ENCODE data around the gene TLN1.

The TLN1 gene

DNA sequence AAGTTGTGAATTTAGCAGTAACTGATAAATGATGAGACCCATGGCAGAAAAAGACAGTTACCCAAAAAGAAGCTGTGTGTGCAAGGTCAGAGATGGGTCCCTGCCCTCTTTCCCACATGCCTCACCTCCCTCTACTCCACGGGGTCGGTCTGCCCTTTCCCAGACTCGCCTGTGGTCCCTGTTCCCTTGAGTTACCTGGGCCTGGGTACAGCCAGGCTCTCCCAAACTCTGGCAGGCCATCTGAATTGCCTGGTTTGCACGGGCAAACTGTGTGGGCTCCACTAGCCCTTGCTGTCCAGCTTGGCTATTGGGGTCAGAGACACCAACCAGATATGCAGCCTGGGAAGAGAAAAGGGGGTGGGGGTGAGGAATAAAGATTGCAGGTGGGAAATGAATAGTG is 23.8 kb downstream of the TLN1 start:
- TF ChIP-seq, protein P1, sequence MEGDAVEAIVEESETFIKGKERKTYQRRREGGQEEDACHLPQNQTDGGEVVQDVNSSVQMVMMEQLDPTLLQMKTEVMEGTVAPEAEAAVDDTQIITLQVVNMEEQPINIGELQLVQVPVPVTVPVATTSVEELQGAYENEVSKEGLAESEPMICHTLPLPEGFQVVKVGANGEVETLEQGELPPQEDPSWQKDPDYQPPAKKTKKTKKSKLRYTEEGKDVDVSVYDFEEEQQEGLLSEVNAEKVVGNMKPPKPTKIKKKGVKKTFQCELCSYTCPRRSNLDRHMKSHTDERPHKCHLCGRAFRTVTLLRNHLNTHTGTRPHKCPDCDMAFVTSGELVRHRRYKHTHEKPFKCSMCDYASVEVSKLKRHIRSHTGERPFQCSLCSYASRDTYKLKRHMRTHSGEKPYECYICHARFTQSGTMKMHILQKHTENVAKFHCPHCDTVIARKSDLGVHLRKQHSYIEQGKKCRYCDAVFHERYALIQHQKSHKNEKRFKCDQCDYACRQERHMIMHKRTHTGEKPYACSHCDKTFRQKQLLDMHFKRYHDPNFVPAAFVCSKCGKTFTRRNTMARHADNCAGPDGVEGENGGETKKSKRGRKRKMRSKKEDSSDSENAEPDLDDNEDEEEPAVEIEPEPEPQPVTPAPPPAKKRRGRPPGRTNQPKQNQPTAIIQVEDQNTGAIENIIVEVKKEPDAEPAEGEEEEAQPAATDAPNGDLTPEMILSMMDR (IDR thresholded peaks at IDR 0.05; ENCODE audit: insufficient read depth, missing control alignments): no peak
- no peak for DNase-seq (ENCODE audit: insufficient read length, low spot score)
- no peak for FAIRE-seq

DNA sequence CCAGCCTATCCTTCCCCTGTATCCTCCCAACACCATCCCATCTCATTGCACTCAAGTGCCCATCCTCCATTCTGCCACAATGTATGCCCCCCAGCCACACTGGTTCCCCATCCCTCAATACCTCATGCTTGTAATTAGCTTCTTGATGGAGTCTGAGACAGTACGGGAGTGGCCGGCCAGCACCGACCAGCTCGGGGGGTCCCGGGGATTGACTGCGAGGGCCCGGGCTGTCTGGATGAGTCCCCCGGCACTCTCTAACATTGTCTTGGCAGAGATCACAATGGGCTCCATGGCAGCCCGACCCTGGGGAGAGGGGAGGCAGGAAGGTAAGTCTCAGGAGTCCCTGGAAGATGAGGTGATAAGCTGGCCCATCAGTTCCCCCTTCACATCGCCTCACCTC is 25.0 kb downstream of the TLN1 start:
- TF ChIP-seq, protein P1 (IDR thresholded peaks at IDR 0.05; ENCODE audit: insufficient read depth, missing control alignments): no peak
- FAIRE-seq (no peak), DNase-seq (ENCODE audit: insufficient read length, low spot score) (no peak)

DNA sequence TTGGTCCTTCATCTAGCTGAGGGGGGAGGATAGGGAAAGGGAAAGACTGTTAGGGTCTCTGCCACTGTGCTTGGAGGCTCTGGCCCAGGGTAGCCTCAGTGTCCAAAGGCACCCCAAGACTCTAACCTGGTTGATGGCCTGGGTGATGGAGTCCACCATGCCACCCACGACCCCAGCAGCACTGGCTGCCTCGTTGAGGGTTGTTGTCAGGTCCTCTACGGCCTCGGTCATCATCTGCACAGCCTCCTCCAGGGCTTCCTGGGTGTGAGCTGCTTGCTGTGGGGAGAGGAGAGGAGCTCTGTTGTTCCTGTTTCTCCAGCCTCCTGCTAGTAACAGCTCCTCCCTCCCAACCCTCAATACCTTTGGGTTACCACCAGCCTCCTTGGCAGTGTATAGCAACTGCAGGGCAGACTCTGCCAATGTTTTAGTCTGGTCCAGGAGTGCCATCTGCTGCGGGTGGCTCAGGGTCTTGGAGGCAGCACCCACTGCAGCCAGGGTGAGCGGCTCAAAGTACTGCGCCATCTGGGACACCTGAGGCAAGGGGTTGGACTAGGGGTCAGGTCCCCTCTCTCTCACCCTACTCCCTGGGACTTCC is 26.1 kb downstream of the TLN1 start:
- DNase-seq (ENCODE audit: insufficient read length, low spot score): no peak
- FAIRE-seq: no peak
- TF ChIP-seq, protein P1 (IDR thresholded peaks at IDR 0.05; ENCODE audit: insufficient read depth, missing control alignments): no peak

DNA sequence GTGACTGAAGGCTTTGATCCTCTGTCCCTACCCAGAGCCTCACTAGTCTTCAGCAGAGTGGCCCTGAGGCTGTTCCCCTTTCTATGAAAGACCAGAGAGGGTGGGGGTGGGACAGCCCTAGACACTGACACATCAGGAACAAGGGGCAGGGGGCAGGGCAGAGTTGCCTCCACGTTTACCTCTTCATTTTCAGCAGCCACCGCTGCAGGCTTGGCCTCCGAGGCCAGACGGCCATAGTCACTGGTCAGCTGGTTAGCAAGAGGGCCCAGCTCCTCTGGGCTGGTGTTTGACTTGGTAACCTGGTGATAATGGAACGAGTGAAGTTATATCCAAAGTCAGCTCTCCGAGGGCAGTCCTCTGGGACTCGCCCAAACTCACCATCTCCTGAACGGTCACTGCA is 26.6 kb downstream of the TLN1 start:
- TF ChIP-seq, protein P1 (IDR thresholded peaks at IDR 0.05; ENCODE audit: insufficient read depth, missing control alignments): no peak
- DNase-seq (ENCODE audit: insufficient read length, low spot score) (no peak), FAIRE-seq (no peak)

DNA sequence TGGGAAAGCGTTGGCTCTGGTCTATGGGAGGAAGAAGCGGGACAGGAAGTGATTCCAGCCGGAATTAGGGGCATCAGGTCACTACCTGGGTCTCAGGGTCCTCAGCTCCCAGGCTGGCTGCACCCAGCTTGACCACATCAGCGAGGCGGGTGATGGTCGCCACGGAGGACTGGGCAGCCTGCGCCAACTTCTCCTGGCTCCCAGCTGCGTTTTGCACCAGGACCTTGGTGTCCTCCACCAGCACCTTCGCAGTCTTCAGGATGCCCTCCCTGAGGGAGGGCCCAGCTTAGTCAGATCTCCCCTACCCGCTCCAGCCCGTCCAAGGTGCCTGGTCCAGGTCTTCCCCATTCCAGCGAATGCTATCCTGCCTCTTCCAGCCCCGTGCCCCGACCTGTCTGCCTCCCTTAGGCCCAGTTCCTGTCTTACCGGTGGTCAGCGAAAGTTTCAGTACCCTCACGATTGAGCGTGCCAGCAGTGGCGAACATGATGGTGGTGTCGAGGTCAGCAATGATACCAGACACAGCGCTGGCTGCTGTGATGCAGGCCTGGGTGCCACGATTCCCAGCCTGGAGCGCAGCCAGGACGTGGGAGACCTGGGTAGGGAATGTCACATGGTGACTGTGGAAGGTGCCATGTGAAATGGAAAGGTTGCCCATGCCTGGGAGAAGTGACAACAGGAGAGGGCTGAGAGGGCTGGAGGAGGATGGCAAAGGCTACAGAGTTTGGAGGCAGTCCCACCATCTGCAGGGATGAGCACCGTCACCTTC is 27.9 kb downstream of the TLN1 start:
- FAIRE-seq (no peak), DNase-seq (ENCODE audit: insufficient read length, low spot score) (no peak)
- TF ChIP-seq, protein P1 (IDR thresholded peaks at IDR 0.05; ENCODE audit: insufficient read depth, missing control alignments): no peak

DNA sequence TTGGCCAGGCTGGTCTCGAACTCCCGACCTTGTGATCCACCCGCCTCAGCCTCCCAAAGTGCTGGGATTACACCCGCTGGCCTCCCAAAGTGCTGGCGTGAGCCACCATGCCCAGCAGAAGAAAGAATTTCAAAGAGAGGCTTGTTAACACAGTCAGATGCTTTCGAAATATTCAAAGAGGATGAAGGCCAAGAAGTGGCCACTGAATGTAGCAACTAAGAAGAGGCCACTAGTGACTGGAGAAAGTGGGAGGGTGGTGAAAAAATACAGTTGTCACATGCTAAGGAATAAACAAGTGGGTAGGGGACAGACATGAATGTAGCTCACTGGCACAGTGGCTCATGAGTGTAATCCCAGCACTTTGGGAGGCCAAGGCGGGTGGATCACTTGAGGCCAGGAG is 29.3 kb downstream of the TLN1 start:
- TF ChIP-seq, protein P1 (IDR thresholded peaks at IDR 0.05; ENCODE audit: insufficient read depth, missing control alignments): no peak
- DNase-seq (ENCODE audit: insufficient read length, low spot score) (no peak), FAIRE-seq (no peak)

DNA sequence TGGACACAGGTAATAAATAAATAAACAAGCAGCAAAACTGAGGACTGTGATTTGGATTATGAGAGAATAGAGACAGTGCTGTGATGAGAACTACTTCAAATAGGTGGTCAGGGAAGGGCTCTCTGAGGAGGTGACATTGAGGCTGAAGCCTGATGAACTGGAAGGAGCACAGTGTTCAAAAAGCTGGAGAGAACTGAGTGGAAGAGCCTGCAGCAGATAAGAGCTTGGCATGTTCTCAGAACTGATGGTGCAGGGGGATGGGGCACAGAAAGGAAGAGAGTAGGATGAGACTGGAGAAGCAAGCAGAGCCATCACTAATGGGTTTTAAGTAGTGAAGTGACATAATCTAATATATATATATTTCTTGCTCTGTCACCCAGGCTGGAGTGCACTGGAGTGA is 31.1 kb downstream of the TLN1 start:
- FAIRE-seq (no peak), DNase-seq (ENCODE audit: insufficient read length, low spot score) (no peak)
- TF ChIP-seq, protein P1 (IDR thresholded peaks at IDR 0.05; ENCODE audit: insufficient read depth, missing control alignments): no peak
